ENCODE measurements around the gene GTPBP2.
"Not testable (repeated sequence)": the region's sequence is repeated elsewhere in the genome, so short reads cannot be mapped to it uniquely, and the experiment has no call there.

GTPBP2 gene

GRCh38 chr6:43625393-43625992 is 3.6 kb downstream of the GTPBP2 start:
- DNase-seq, result no peak

- DNase-seq, result no peak
Measured at GRCh38 chr6:43624786-43625288, 4.2 kb downstream of the GTPBP2 start.

DNA sequence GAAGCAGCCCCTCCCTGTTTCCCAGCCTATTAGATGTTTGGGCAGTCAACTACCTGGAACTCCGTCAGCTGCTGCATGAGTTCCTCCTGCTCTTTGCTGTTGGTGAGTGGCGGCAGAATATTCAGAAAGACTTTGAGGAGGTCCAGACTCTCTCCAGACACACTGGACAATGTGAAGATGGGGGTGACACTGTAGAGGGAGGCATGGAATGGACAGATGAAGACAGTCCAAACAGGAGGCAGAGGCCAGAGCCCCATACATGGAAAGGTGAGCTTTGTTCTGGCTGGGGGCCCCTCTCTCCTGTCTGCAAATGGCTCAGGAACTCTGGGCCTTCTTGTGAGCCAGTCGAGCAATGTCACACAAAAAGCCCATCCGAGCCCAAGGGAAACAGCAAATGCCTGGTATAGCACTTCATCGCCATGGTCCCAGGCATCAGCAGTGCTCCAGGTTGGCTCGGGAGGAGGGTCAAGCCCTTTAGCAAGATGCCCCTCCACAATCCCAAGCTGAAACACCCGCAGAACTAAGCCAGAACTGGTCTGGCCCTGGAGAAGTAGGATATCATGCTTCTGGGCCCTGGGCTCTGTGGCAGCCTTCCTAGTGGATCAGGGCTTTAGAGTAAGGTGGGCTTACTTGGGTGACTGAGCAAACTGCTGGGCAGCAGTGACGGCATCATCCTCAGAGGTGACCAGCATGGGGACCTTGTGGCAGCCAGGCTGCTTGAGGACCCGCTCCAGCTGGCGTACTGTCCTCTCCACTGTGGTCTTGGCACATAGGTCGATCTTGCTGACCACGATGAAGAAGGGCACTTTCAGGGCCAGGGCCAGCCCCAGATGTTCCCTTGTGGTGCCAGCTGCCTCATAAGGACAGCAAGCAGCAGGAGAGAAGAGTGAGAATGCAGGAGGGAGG is 4.9 kb downstream of the GTPBP2 start:
- DNase-seq, result no peak

- DNase-seq, result no peak
Measured at GRCh38 chr6:43622541-43622940, 6.5 kb downstream of the GTPBP2 start.

DNA sequence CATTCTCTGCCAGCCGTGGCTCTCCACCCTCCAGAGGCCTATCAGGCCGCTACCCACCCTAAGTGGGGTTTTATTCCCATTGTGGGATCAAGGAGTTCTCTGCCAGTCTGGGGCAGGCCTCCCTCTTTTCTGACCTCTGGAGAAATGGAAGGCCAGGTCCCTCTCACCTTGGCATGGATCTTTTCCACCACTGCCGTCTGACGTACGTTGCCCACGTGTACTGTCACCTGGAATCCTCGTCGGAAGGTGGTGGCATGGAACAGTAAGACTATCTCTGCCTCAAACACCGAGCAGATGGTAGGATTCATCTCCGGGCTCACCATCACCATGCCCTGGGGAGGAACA is 7.3 kb downstream of the GTPBP2 start:
- DNase-seq, result no peak

DNA sequence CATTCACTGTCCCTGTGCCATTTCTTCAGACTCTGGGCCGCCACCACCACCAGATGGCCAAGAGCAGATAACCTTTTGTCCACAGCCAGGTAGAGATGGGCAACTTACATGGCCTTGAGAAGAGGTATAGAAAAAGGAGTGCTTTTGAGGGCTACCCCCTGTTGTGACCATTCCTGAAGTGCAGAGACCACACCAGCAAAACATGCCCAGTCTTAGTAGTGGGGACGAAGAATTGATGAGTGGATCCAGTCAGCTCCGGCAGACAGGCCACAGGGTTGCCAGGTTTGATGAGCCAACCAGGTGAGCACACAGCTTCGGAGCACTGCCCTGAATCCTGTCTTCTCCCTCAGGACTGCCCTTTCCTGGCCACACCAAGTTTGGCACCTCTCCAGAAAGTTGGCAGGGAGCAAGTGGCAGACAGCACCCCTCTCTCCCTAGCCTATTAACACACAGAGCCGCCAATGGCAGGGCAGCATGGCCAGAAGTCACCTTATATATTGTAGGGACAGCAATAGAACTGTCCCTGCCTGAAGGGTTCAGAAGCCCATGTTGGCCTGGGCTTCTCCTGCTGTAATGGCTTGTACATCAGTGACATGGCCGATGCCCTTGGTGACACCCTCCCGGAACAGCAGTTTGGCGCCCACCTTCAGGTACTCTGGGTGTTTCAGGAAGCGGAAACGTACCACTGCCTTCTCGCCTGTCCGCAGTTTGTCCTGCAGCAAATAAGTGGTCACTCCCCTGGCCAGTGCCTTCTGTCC is 7.8 kb downstream of the GTPBP2 start:
- no peak for DNase-seq

- no peak for DNase-seq
Measured at GRCh38 chr6:43616725-43617472, 12.2 kb downstream of the GTPBP2 start.

GRCh38 chr6:43614396-43614730 is 14.7 kb downstream of the GTPBP2 start:
- DNase-seq, result no peak

DNA sequence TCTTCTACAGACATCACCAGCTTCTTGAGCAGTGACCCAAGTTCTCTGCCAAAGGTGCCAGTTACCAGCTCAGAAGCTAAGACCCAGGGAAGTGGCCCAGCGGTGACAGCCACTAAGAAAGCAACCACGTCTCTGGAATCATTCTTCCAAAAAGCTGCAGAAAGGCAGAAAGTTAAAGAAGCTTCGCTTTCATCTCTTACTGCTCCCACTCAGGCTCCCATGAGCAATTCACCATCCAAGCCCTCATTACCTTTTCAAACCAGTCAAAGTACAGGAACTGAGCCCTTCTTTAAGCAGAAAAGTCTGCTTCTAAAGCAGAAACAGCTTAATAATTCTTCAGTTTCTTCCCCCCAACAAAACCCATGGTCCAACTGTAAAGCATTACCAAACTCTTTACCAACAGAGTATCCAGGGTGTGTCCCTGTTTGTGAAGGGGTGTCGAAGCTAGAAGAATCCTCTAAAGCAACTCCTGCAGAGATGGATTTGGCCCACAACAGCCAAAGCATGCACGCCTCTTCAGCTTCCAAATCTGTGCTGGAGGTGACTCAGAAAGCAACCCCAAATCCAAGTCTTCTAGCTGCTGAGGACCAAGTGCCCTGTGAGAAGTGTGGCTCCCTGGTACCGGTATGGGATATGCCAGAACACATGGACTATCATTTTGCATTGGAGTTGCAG is 15.2 kb downstream of the GTPBP2 start:
- no peak for DNase-seq

- DNase-seq, result no peak
Measured at GRCh38 chr6:43610431-43610830, 18.6 kb downstream of the GTPBP2 start.

GRCh38 chr6:43609402-43609801 is 19.7 kb downstream of the GTPBP2 start:
- no peak for DNase-seq

DNA sequence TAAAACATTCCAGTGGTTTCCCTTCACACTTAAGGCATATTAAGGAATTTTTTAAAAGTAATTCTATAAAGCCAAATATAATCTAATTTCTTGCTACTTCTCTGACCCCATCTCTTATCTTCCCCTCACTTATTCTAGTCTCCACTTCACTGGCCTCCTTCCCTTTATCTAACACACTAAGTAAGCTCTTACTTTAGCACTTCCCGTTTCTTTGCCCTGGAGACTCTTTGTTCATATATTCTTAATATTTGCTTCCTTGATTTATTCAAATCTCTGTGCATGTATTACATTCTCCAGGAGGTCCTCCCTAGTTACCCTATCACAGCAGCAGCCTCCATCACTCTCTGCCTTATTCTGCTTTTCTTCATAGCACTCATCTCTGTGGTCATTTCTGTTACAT is 20.3 kb downstream of the GTPBP2 start:
- no peak for DNase-seq

DNA sequence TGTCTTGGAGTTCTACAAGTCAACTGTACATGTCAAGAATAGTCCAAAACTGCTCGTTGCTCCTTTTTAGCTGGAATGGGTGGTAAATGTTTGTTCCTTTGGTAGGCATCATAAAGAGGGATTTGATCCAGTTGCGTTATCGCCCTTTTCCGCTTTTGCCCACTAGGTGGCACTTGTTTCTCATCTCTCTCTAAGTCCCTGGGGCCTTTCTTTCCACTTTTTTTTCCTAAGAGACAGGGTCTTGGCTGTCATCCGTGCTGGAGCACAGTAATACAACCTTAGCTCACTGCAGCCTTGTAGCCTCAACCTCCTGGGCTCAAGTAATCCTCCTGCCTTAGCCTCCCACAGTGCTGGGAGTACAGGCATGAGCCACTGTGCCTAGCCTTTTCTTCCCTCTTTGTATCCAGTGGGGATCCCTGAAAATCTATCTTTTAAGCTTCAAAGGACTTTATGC is 20.7 kb downstream of the GTPBP2 start:
- peak in 36 of 56 donors; percentile 4 to 82 (median 30) for DNase-seq

- DNase-seq, result no peak
Measured at GRCh38 chr6:43606019-43606418, 23.0 kb downstream of the GTPBP2 start.

DNA sequence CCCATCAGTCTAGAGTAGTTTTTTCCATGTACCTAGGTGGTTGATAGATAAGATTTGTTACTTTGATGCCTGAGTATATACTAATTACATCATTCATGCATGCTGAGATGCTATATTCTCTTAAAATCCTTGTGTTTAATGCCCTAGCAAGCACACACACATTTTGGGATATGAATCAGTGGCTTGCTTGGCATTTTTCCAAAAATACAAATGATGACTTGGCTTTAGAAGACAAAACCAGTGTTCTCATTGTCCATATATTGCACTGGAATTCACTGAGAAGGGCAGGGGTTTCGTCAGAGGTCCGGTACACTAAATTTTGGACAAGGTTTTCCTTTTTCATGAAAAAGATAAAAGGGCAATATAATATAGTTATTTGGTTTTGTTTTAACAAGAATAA is 24.9 kb downstream of the GTPBP2 start:
- DNase-seq, result no peak

DNA sequence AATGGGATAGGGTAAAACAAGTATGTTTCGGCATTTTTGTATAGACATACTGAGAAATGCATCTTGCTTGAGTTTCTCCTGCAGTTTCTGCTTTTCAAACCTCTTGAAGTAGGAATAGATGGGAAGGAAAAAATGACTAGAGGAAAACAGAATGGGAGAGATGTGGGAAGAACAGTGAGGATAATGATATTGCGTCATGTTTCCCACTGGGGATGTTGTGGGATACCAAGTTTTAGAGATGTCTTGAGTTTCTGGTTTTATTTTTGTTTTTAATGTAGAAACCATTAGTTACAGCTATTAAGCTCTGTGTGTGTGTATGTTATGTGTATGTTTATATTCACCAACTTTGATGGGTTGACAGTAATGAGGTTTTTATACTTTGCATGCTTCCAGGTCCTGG is 28.5 kb downstream of the GTPBP2 start:
- no peak for DNase-seq

- DNase-seq, result no peak
Measured at GRCh38 chr6:43593938-43594337, 35.1 kb downstream of the GTPBP2 start.

DNA sequence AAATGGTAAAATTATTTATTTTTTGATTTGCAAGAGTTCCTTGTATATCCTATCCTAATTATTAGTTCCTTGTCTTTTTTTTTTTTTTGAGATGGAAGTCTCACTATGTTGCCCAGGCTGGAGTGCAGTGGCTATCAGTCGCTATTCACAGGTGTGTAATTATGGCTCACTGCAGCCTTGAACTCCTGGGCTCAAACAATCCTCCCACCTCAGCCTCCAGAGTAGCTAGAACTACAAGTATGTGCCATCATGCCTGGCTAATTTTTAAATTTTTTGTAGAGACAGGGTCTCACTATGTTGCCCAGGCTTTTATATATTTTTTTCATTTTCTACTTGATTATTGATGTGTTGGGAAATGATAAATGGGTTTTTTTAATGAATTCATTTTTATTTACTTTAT is 39.5 kb downstream of the GTPBP2 start:
- not testable (repeated sequence) for DNase-seq

DNA sequence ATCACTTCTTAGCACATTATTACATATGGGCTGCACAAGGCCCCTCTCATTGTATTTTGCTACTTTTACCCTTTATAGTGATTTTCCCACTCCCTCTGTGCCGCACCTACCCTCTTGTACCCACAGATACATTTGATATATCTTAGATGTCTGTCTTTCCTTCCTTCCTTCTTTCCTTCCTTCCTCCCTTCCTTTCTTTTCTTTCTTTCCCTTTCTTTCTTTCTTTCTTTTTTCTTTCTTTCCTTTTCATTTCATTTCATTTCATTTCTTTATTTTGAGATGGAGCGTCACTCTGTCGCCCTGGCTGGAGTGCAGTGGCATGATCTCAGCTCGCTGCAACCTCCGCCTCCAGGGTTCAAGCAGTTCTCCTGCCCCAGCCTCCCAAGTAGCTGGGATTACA is 40.9 kb downstream of the GTPBP2 start:
- no peak for DNase-seq

GRCh38 chr6:43584892-43585570 is 44.0 kb downstream of the GTPBP2 start:
- no peak for DNase-seq

All from amygdala (tissue), 56 donors.